HUES6 (cell line): ENCODE results near the gene PARK7.
A peak's percentile ranks its signal among the peaks of the same experiment; 100 is the strongest.

Source experiments
- H3K27ac ChIP-seq: 2 replicates; pipeline ENCODE4 v1.7.0; 2013; ENCODE audit warnings: low read depth, mild to moderate bottlenecking, low read length, inconsistent platforms
- H3K27me3 ChIP-seq: 2 replicates; pipeline ENCODE4 v1.6.1; 2013; ENCODE audit warnings: low read length; ENCODE audit not compliant: control insufficient read depth, insufficient read depth
- H3K36me3 ChIP-seq: 2 replicates; pipeline ENCODE4 v1.6.1; 2013; ENCODE audit warnings: low read length; ENCODE audit not compliant: control insufficient read depth, insufficient read depth
- H3K4me1 ChIP-seq: 2 replicates; pipeline ENCODE4 v1.6.1; 2013; ENCODE audit warnings: low read length; ENCODE audit not compliant: control insufficient read depth, insufficient read depth
- H3K4me3 ChIP-seq: 2 replicates; pipeline ENCODE4 v1.5.1; 2013; ENCODE audit warnings: low read depth, low read length
- H3K9ac ChIP-seq: one replicate; pipeline ENCODE4 v1.6.1; 2013; ENCODE audit warnings: mild to moderate bottlenecking, low read length
- H3K9me3 ChIP-seq: 2 replicates; pipeline ENCODE4 v1.6.1; 2013; ENCODE audit warnings: low read depth, low read length; ENCODE audit not compliant: control insufficient read depth, insufficient read depth

PARK7 gene

DNA sequence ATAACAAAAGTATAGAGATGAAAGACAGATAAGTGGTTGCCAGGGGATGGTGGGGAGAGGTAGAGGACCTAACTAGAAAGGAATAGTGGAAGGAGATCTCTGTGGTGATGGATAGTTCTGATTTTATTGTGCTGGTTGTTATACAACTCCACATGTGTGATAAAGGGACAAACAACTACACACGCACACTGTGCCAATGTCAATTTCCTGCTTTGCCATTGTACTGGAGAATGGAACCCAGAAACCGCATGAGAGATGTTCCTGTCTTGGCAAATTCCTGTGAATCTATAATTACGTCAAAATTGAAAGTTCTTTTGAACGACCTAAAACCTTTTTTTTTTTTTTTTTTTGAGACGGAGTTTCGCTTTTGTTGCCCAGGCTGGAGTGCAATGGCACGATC is 31.9 kb upstream of the PARK7 start:
- Histone ChIP-seq H3K9me3 (no peaks in the 10 kb centered on the region), H3K4me3 (no peak overlapping the region), H3K27me3 (no peaks in the 10 kb centered on the region), H3K36me3 (no peaks in the 10 kb centered on the region), H3K27ac (no peak overlapping the region), H3K4me1 (no peaks in the 10 kb centered on the region), H3K9ac (no peak overlapping the region)

DNA sequence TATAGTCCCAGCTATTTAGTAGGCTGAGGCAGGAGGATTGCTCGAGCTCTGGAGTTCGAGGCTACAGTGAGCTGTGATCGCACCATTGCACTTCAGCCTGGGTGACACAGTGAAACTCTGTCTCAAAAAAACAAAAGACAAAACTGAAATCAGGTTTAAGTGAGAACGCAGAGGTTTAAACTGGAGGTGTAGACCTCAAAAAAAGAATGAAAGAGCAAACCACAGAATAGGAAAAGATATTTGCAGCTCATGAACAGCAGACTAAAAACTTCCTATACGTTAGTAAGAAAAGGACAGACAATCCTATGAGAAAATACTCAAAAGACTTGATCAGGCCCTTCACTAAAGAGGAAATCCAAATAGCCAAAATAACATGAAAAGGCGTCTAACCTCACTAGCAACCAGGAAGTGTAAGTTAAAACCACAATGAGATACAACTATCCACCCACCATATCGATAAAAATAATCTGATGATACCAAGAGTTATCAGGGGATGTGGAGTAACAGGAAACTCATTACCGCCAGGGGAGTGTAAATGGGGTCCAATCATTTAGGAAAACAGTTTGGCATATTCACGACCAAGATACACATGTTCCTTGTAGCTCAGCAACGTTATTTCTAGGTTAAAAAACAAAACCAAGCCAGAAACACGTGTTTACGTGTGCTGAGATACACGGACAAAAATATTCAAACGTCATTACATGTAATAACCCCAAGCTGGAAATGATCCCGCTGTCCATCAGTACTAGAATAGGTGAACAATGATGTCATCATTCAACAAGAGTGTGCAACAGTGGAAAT is 30.7 kb upstream of the PARK7 start:
- Histone ChIP-seq H3K9me3 (no peaks in the 10 kb centered on the region), H3K27me3 (no peaks in the 10 kb centered on the region), H3K36me3 (no peaks in the 10 kb centered on the region), H3K4me1 (no peaks in the 10 kb centered on the region), H3K27ac (no peak overlapping the region), H3K9ac (no peak overlapping the region), H3K4me3 (no peak overlapping the region)

DNA sequence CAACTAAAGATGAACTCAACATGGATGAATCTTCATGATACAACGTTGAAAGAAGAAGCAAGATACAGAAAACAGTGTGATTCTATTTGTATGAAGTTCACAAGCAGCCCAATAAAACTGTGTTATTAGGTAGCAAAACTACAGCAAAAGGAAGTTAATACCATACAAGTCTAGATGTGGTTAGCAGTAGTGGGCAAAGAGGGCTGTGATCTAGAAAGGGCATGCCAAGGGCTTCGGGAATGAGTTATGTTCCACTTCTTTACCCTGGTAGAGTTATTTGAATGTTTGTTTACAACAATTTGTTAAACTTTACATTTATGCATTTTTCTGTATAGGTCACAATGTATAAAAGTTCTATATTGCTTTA is 30.1 kb upstream of the PARK7 start:
- Histone ChIP-seq H3K36me3 (no peaks in the 10 kb centered on the region), H3K9ac (no peak overlapping the region), H3K4me1 (no peaks in the 10 kb centered on the region), H3K4me3 (no peak overlapping the region), H3K9me3 (no peaks in the 10 kb centered on the region), H3K27me3 (no peaks in the 10 kb centered on the region), H3K27ac (no peak overlapping the region)

DNA sequence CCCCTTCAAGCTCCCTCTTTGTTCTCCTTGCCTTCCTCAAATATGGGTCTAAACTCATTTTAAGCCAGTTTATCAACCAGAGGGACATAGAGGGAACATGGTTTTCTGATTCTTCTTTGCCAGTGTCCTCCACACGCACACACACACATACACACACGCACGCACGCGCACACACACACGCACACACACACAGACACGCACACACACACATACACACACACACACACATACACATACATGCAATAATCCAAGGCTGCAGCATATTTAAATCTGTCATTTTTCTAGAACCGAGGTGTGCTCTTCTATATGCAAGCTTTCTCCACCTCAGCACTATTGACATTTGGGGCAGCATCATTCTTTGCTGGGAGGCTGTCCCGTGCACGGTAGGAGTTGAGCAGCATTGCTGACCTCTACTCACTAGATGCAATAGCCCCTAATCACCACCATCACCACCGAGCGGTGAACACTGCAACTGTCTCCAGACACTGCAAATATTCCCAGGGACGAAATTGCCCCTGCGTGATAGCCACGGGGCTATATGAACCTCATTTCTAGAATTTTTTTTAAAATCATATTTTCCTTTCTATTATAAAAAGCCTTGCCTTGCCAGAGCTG is 28.9 kb upstream of the PARK7 start:
- Histone ChIP-seq H3K9ac (no peak overlapping the region), H3K27me3 (no peaks in the 10 kb centered on the region), H3K4me3 (no peak overlapping the region), H3K9me3 (no peaks in the 10 kb centered on the region), H3K36me3 (no peaks in the 10 kb centered on the region), H3K4me1 (no peaks in the 10 kb centered on the region), H3K27ac (no peak overlapping the region)

DNA sequence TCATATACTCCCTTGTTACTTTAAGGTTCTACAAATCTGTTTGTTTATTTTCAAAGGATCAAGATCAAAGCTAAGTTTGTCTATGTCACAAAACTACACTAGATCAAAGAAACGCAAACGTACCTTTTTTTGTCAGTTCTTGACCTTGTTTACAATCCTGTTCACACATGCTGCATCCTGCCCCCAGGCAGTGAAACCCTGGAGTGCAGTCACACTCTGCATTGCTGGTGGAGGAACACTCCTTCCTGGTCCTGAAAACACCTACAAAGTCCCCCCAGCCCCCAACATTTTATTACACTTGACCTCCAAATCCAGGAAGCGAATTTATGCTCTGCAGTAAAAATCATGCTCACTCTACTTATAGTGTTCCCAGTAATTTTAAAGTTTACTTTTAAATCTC is 23.4 kb upstream of the PARK7 start:
- no peaks in the 10 kb centered on the region for H3K36me3 ChIP-seq
- peaks cover 37% of the 10 kb centered on the region for H3K27me3 ChIP-seq
- peaks cover 9% of the 10 kb centered on the region; the same call in 1 of the 2 replicates for H3K4me1 ChIP-seq
- no peak overlapping the region for H3K27ac ChIP-seq
- no peaks in the 10 kb centered on the region for H3K9me3 ChIP-seq
- no peak overlapping the region for H3K9ac ChIP-seq
- H3K4me3 ChIP-seq: no peak overlapping the region

DNA sequence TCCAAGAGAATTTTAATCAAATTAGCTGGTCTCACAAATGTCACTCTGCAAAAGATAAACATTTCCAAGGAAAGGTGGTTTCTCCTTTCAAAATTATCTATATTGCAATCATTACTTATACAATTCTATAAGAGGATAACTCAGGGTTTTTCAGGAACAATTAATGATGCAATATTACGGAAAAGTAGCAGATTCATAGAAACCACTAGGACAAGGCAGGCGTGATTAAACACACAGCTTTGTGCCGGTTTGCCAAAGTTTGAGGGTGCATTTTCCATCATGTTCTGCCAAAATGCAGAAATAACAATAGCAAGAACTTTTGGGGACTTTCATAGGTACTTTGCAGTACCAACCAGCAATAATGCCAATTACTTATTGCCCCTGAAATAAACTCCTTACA is 21.5 kb upstream of the PARK7 start:
- H3K9me3 ChIP-seq: no peaks in the 10 kb centered on the region
- no peak overlapping the region for H3K9ac ChIP-seq
- no peak overlapping the region for H3K27ac ChIP-seq
- no peak overlapping the region for H3K4me3 ChIP-seq
- peaks cover 9% of the 10 kb centered on the region; the same call in 1 of the 2 replicates for H3K4me1 ChIP-seq
- no peaks in the 10 kb centered on the region for H3K36me3 ChIP-seq
- H3K27me3 ChIP-seq: peaks cover 46% of the 10 kb centered on the region

DNA sequence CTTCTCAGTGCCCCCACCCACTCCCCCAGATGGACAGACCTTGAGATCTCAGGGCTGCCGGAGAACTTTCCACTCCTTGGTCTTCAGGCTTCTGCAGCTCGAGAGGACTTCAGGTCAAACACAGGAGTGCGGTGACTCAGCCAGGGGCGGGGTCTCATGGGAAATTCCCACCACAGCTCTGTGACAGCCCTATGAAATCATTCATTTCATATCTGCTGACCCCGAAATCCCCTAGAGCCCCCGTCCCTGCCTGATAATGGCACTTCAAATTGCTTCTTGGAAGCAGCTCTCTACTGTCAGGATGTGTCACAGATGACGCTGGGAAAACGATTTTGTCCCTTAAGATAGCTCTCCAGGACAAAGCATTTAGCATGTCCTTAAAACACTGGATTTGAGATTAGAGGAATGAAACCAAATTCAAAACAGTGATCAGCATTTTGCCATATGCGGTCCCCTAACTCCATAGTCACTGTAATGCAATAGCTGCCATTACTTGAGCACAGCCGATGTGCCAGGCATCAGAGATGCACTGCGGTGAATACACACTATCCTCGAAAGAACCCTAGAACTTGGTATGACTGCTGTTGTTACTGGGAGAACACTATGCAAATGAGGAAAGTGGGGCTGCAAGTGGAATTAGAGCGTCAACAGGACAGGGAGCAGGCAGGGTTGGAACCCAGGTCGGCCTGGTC is 20.6 kb upstream of the PARK7 start, which contains the start of gene TNFRSF9:
TSS of gene TNFRSF9 (minus strand) at position 95 of the 692 bp plus-strand sequence. CDS start 845 bp downstream, outside the sequence.
- no peaks in the 10 kb centered on the region for H3K9me3 ChIP-seq
- H3K9ac ChIP-seq: no peak within 1 kb of the TSS
- no peak within 1 kb of the TSS for H3K27ac ChIP-seq
- peaks cover 46% of the 10 kb centered on the region for H3K27me3 ChIP-seq
- no peaks in the 10 kb centered on the region for H3K36me3 ChIP-seq
- no peak within 1 kb of the TSS for H3K4me3 ChIP-seq
- peaks cover 9% of the 10 kb centered on the region; the same call in 1 of the 2 replicates for H3K4me1 ChIP-seq

DNA sequence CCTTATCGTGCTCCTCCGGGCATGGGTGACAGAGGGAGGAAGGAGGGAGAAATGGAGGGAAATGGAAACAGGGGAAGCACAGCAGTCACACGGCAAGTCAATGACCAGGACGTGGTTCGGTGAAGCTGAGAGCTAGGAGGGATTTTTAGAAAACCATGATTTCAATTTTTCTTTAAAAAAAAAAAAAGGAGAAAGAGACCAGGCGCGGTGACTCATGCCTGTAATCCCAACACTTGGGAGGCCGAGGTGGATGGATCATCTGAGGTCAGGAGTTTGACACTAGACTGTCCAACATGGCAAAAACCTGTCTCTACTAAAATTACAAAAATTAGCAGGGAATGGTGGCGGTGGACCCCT is 20.1 kb upstream of the PARK7 start:
- Histone ChIP-seq H3K4me3 (no peak overlapping the region), H3K9ac (no peak overlapping the region), H3K27me3 (peaks cover 46% of the 10 kb centered on the region), H3K27ac (no peak overlapping the region), H3K4me1 (peaks cover 9% of the 10 kb centered on the region; the same call in 1 of the 2 replicates), H3K9me3 (no peaks in the 10 kb centered on the region), H3K36me3 (no peaks in the 10 kb centered on the region)

DNA sequence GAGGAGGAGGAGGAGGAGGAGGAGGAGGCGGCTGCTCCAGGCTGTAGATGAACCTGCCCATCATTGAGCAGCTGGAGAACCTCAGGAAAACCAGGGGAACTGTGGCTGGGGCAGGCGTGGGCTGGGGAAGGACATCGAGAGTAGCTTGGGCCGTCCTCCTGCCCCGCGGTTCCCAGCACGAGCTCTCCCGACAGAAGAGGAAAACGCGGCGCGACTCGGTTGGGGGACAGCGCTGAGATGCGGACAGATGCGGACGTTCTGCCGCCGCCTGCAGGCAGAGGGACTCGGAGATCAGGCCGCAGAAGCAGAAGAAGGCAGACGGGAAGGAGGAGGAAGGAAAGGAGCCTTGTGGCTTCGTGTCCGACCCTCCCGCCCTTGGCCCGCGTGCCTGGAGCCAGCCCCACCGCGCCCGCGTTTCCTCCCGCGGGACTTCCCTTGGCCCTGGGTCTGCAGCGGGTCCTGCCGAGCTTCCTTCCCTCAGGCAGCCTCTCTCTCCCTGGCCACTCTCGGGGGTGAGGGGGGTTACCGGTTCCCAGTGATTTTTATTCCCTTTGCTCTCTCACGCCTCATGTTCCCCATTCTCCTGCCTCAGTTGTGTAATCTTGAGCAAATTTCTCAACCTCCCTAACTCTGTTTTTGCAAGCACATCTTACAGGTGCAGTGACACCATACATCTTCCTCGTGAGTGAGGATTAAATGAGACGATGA is 19.1 kb upstream of the PARK7 start:
- no peaks in the 10 kb centered on the region for H3K9me3 ChIP-seq
- H3K4me3 ChIP-seq: peak overlapping the region; percentile 14; the same call in 1 of the 2 replicates
- peaks cover 9% of the 10 kb centered on the region; the same call in 1 of the 2 replicates for H3K4me1 ChIP-seq
- no peak overlapping the region for H3K9ac ChIP-seq
- no peaks in the 10 kb centered on the region for H3K36me3 ChIP-seq
- peaks cover 46% of the 10 kb centered on the region for H3K27me3 ChIP-seq
- H3K27ac ChIP-seq: no peak overlapping the region

DNA sequence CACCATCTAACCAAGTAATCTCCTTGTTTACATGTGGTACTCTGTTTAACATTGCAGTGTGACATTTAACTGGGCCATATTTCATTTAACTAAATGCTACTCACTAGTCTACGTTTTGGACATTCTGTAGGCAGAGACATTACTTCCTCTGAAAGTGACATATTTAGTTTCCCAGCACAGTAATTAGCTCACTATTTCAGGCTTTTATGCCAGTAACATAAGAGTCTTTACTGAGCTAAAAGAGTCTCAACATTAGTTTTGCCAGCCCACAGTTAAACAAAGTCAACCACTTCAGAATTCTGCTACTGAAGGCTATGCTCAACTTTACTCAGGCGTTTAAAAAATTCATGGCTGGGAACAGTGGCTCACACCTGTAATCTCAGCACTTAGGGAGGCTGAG is 18.3 kb upstream of the PARK7 start:
- H3K27ac ChIP-seq: no peak overlapping the region
- H3K27me3 ChIP-seq: peaks cover 46% of the 10 kb centered on the region
- H3K9me3 ChIP-seq: no peaks in the 10 kb centered on the region
- no peak overlapping the region for H3K9ac ChIP-seq
- no peaks in the 10 kb centered on the region for H3K36me3 ChIP-seq
- peaks cover 6% of the 10 kb centered on the region; the same call in 1 of the 2 replicates for H3K4me1 ChIP-seq
- no peak overlapping the region for H3K4me3 ChIP-seq
